ENCODE data around the gene DNAJC1.

The DNAJC1 gene

GRCh38 chr10:22017283-22018020 is 13.9 kb upstream of the DNAJC1 start:
- Histone ChIP-seq H3K4me3 (replicated peaks; ENCODE audit: low read depth, low read length) (no peak overlapping the region), H3K36me3 (ENCODE audit: control insufficient read depth, insufficient read depth, low read length) (no peaks in the 10 kb centered on the region), H3K27me3 (replicated peaks; ENCODE audit: control insufficient read depth, insufficient read depth, low read length) (no peaks in the 10 kb centered on the region)
- TF ChIP-seq, protein P1, sequence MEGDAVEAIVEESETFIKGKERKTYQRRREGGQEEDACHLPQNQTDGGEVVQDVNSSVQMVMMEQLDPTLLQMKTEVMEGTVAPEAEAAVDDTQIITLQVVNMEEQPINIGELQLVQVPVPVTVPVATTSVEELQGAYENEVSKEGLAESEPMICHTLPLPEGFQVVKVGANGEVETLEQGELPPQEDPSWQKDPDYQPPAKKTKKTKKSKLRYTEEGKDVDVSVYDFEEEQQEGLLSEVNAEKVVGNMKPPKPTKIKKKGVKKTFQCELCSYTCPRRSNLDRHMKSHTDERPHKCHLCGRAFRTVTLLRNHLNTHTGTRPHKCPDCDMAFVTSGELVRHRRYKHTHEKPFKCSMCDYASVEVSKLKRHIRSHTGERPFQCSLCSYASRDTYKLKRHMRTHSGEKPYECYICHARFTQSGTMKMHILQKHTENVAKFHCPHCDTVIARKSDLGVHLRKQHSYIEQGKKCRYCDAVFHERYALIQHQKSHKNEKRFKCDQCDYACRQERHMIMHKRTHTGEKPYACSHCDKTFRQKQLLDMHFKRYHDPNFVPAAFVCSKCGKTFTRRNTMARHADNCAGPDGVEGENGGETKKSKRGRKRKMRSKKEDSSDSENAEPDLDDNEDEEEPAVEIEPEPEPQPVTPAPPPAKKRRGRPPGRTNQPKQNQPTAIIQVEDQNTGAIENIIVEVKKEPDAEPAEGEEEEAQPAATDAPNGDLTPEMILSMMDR (IDR thresholded peaks at IDR 0.05; ENCODE audit: insufficient read depth, low read length, poor library complexity, severe bottlenecking), result no peak
- DNase-seq (ENCODE audit: extremely low read depth, insufficient read length), result no peak

DNA sequence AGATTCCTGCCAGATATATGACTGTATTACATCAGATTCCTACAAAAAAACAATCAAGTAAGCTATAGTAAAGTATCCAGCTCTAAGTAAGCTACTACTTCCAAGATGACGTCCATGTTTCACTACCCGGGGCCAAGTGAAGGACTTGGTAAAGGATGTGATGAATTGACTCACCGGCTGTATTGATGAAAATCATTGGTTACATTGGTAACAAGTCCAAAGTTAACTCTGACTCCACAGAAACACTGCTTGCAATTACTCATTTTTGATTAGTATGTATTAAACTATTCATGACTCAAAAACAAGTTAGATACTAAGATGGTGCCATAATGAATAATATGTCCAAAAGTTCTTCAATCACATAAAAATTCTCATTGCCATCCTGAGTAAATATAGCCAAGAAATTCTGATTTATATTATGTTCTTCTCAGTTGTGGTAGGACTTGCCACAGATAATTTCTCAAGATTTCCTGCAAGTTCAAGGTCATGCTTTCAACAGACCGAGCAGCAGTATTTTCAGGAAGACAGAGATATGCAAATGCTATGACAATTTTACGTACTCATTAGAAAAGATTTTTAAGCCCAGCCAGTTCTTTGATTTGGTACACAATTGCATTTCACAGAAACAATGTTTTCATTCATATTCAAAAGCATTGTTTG is 12.6 kb upstream of the DNAJC1 start:
- Histone ChIP-seq H3K36me3 (ENCODE audit: control insufficient read depth, insufficient read depth, low read length) (no peaks in the 10 kb centered on the region), H3K4me3 (replicated peaks; ENCODE audit: low read depth, low read length) (no peak overlapping the region), H3K27me3 (replicated peaks; ENCODE audit: control insufficient read depth, insufficient read depth, low read length) (no peaks in the 10 kb centered on the region)
- TF ChIP-seq, protein P1 (IDR thresholded peaks at IDR 0.05; ENCODE audit: insufficient read depth, low read length, poor library complexity, severe bottlenecking), result no peak
- DNase-seq (ENCODE audit: extremely low read depth, insufficient read length), result no peak

- TF ChIP-seq, protein P1 (IDR thresholded peaks at IDR 0.05; ENCODE audit: insufficient read depth, low read length, poor library complexity, severe bottlenecking), result peak; percentile 28
- Histone ChIP-seq H3K27me3 (replicated peaks; ENCODE audit: control insufficient read depth, insufficient read depth, low read length) (no peaks in the 10 kb centered on the region), H3K36me3 (ENCODE audit: control insufficient read depth, insufficient read depth, low read length) (no peaks in the 10 kb centered on the region), H3K4me3 (replicated peaks; ENCODE audit: low read depth, low read length) (no peak overlapping the region)
- DNase-seq (ENCODE audit: extremely low read depth, insufficient read length), result no peak
These were observed 7.5 kb upstream of the DNAJC1 start for GRCh38 chr10:22010973-22011408.

- no peak for DNase-seq (ENCODE audit: extremely low read depth, insufficient read length)
- no peaks in the 10 kb centered on the region for H3K27me3 ChIP-seq (replicated peaks; ENCODE audit: control insufficient read depth, insufficient read depth, low read length)
- no peaks in the 10 kb centered on the region for H3K36me3 ChIP-seq (ENCODE audit: control insufficient read depth, insufficient read depth, low read length)
- TF ChIP-seq, protein P1 (IDR thresholded peaks at IDR 0.05; ENCODE audit: insufficient read depth, low read length, poor library complexity, severe bottlenecking), result no peak
- H3K4me3 ChIP-seq (replicated peaks; ENCODE audit: low read depth, low read length), result no peak overlapping the region
These were observed 7.0 kb upstream of the DNAJC1 start for GRCh38 chr10:22010539-22010938.

DNA sequence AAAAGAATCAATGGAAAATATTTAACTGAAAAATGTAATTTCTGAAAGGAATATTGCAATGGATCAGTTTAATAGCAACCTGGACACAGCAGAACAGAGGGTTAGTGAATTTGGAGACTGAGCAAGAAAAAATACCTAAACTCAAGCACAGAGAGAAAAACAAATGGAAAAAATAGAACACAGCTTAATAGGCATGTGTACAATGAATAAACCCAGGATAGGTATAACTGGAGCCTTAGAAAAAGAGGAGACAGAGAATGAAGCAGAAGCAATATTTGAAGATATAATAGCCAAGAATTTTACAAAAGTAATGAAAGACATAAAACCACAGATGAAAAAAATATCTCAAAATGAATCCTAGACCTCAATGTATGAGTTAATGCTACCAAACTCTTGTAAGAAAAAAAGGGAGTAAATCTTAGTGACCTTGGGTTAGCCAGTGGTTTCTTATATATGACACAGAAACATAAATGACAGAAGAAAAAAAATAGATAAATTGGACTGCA is 2.9 kb upstream of the DNAJC1 start:
- TF ChIP-seq, protein P1 (IDR thresholded peaks at IDR 0.05; ENCODE audit: insufficient read depth, low read length, poor library complexity, severe bottlenecking), result no peak
- Histone ChIP-seq H3K27me3 (replicated peaks; ENCODE audit: control insufficient read depth, insufficient read depth, low read length) (no peaks in the 10 kb centered on the region), H3K36me3 (ENCODE audit: control insufficient read depth, insufficient read depth, low read length) (no peaks in the 10 kb centered on the region), H3K4me3 (replicated peaks; ENCODE audit: low read depth, low read length) (no peak overlapping the region)
- DNase-seq (ENCODE audit: extremely low read depth, insufficient read length), result no peak

Measured in GM06990 (cell line).